ENCODE data around the gene PDZK1IP1. TPM values are rescaled to one million over a fixed set of nuclear protein-coding genes. Genes with fewer than 3 reads are reported as not detected.

Gene PDZK1IP1
- total and polyA plus RNA-seq, 5 donors from 2014 or later = 0.94 TPM; not detected in 4

GRCh38 chr1:47191940-47192457 is 2.2 kb upstream of the PDZK1IP1 start:
- ATAC-seq (ENCODE audit: low read depth in 2 of 2) (no peak), DNase-seq (no peak)
- Histone ChIP-seq H3K4me1 (ENCODE audit: control insufficient read depth, insufficient read depth, low read length, poor library complexity, severe bottlenecking) (no peaks in the 10 kb centered on the region), H3K27ac (ENCODE audit: insufficient read depth, low read length, poor library complexity, severe bottlenecking) (no peak overlapping the region), H3K27me3 (ENCODE audit: control insufficient read depth, insufficient read depth, low read length) (peaks cover 2% of the 10 kb centered on the region), H3K4me3 (ENCODE audit: low read depth, low read length) (no peak overlapping the region), H3K9me3 (ENCODE audit: control insufficient read depth in 2 of 2, low read length in 2 of 2) (no peaks in the 10 kb centered on the region), H3K36me3 (ENCODE audit: control insufficient read depth, insufficient read depth, low read length) (no peaks in the 10 kb centered on the region)
- Mint-ChIP-seq H3K4me1 (peaks cover 0 to 4% (median 2%) of the 10 kb centered on the region in 4 donors), H3K27ac (no peak overlapping the region), H3K4me3 (no peak overlapping the region), H3K36me3 (no peaks in the 10 kb centered on the region), H3K9me3 (no peaks in the 10 kb centered on the region), H3K27me3 (peaks cover 17% of the 10 kb centered on the region)

- Histone ChIP-seq H3K4me1 (ENCODE audit: control insufficient read depth, insufficient read depth, low read length, poor library complexity, severe bottlenecking) (no peaks in the 10 kb centered on the region), H3K36me3 (ENCODE audit: control insufficient read depth, insufficient read depth, low read length) (no peaks in the 10 kb centered on the region), H3K4me3 (ENCODE audit: low read depth, low read length) (no peak overlapping the region), H3K27me3 (ENCODE audit: control insufficient read depth, insufficient read depth, low read length) (peaks cover 2% of the 10 kb centered on the region), H3K9me3 (ENCODE audit: control insufficient read depth in 2 of 2, low read length in 2 of 2) (no peaks in the 10 kb centered on the region), H3K27ac (ENCODE audit: insufficient read depth, low read length, poor library complexity, severe bottlenecking) (no peak overlapping the region)
- Mint-ChIP-seq H3K9me3 (peaks cover 0 to 1% (median 0%) of the 10 kb centered on the region in 7 donors), H3K36me3 (no peaks in the 10 kb centered on the region), H3K27ac (no peak overlapping the region), H3K27me3 (peaks cover 11% of the 10 kb centered on the region), H3K4me3 (no peak overlapping the region), H3K4me1 (peaks cover 0 to 4% (median 2%) of the 10 kb centered on the region in 4 donors)
- no peak for DNase-seq
- no peak for ATAC-seq (ENCODE audit: low read depth in 2 of 2)
These were observed 1.0 kb upstream of the PDZK1IP1 start for GRCh38 chr1:47190857-47191256.

GRCh38 chr1:47190509-47190855 is 646 bp upstream of the PDZK1IP1 start:
- Histone ChIP-seq H3K27ac (ENCODE audit: insufficient read depth, low read length, poor library complexity, severe bottlenecking) (no peak overlapping the region), H3K9me3 (ENCODE audit: control insufficient read depth in 2 of 2, low read length in 2 of 2) (no peaks in the 10 kb centered on the region), H3K4me1 (ENCODE audit: control insufficient read depth, insufficient read depth, low read length, poor library complexity, severe bottlenecking) (no peaks in the 10 kb centered on the region), H3K36me3 (ENCODE audit: control insufficient read depth, insufficient read depth, low read length) (no peaks in the 10 kb centered on the region), H3K4me3 (ENCODE audit: low read depth, low read length) (no peak overlapping the region), H3K27me3 (ENCODE audit: control insufficient read depth, insufficient read depth, low read length) (peaks cover 2% of the 10 kb centered on the region)
- H3K4me3 Mint-ChIP-seq = no peak overlapping the region
- H3K4me1 Mint-ChIP-seq = peaks cover 0 to 4% (median 2%) of the 10 kb centered on the region in 4 donors
- peaks cover 0 to 1% (median 0%) of the 10 kb centered on the region in 7 donors for H3K9me3 Mint-ChIP-seq
- no peak for DNase-seq
- peaks cover 11% of the 10 kb centered on the region for H3K27me3 Mint-ChIP-seq
- no peaks in the 10 kb centered on the region for H3K36me3 Mint-ChIP-seq
- no peak for ATAC-seq (ENCODE audit: low read depth in 2 of 2)
- H3K27ac Mint-ChIP-seq = no peak overlapping the region

- Histone ChIP-seq H3K27me3 (ENCODE audit: control insufficient read depth, insufficient read depth, low read length) (no peaks in the 10 kb centered on the region), H3K4me3 (ENCODE audit: low read depth, low read length) (no peak overlapping the region), H3K36me3 (ENCODE audit: control insufficient read depth, insufficient read depth, low read length) (no peaks in the 10 kb centered on the region), H3K27ac (ENCODE audit: insufficient read depth, low read length, poor library complexity, severe bottlenecking) (no peak overlapping the region), H3K9me3 (ENCODE audit: control insufficient read depth in 2 of 2, low read length in 2 of 2) (no peaks in the 10 kb centered on the region), H3K4me1 (ENCODE audit: control insufficient read depth, insufficient read depth, low read length, poor library complexity, severe bottlenecking) (no peaks in the 10 kb centered on the region)
- ATAC-seq (ENCODE audit: low read depth in 2 of 2) (no peak), DNase-seq (no peak)
- Mint-ChIP-seq H3K9me3 (peaks cover 0 to 1% (median 0%) of the 10 kb centered on the region in 7 donors), H3K4me1 (peaks cover 0 to 4% (median 2%) of the 10 kb centered on the region in 4 donors), H3K27me3 (peaks cover 5% of the 10 kb centered on the region), H3K27ac (no peak overlapping the region), H3K4me3 (no peak overlapping the region), H3K36me3 (no peaks in the 10 kb centered on the region)
These were observed 748 bp downstream of the PDZK1IP1 start for GRCh38 chr1:47188791-47189785.

GRCh38 chr1:47187926-47188250 is 1.9 kb downstream of the PDZK1IP1 start:
- ATAC-seq (ENCODE audit: low read depth in 2 of 2) (no peak), DNase-seq (no peak)
- H3K4me3 Mint-ChIP-seq = no peak overlapping the region
- Histone ChIP-seq H3K4me1 (ENCODE audit: control insufficient read depth, insufficient read depth, low read length, poor library complexity, severe bottlenecking) (no peaks in the 10 kb centered on the region), H3K36me3 (ENCODE audit: control insufficient read depth, insufficient read depth, low read length) (no peaks in the 10 kb centered on the region), H3K27me3 (ENCODE audit: control insufficient read depth, insufficient read depth, low read length) (no peaks in the 10 kb centered on the region), H3K27ac (ENCODE audit: insufficient read depth, low read length, poor library complexity, severe bottlenecking) (no peak overlapping the region), H3K4me3 (ENCODE audit: low read depth, low read length) (no peak overlapping the region), H3K9me3 (ENCODE audit: control insufficient read depth in 2 of 2, low read length in 2 of 2) (no peaks in the 10 kb centered on the region)
- no peaks in the 10 kb centered on the region for H3K36me3 Mint-ChIP-seq
- no peak overlapping the region for H3K27ac Mint-ChIP-seq
- H3K9me3 Mint-ChIP-seq = peaks cover 0 to 1% (median 0%) of the 10 kb centered on the region in 7 donors
- H3K4me1 Mint-ChIP-seq = peaks cover 0 to 3% (median 0%) of the 10 kb centered on the region in 4 donors
- peaks cover 2% of the 10 kb centered on the region for H3K27me3 Mint-ChIP-seq

- ATAC-seq (ENCODE audit: low read depth in 2 of 2) (no peak), DNase-seq (no peak)
- Mint-ChIP-seq H3K36me3 (no peaks in the 10 kb centered on the region), H3K27ac (no peak overlapping the region), H3K4me3 (no peak overlapping the region), H3K27me3 (no peaks in the 10 kb centered on the region), H3K9me3 (peaks cover 0 to 1% (median 0%) of the 10 kb centered on the region in 7 donors), H3K4me1 (peaks cover 0 to 2% (median 0%) of the 10 kb centered on the region in 4 donors)
- H3K27ac ChIP-seq (ENCODE audit: insufficient read depth, low read length, poor library complexity, severe bottlenecking) = no peak overlapping the region
- H3K4me1 ChIP-seq (ENCODE audit: control insufficient read depth, insufficient read depth, low read length, poor library complexity, severe bottlenecking) = no peaks in the 10 kb centered on the region
- H3K4me3 ChIP-seq (ENCODE audit: low read depth, low read length) = no peak overlapping the region
- H3K27me3 ChIP-seq (ENCODE audit: control insufficient read depth, insufficient read depth, low read length) = no peaks in the 10 kb centered on the region
- no peaks in the 10 kb centered on the region for H3K36me3 ChIP-seq (ENCODE audit: control insufficient read depth, insufficient read depth, low read length)
- H3K9me3 ChIP-seq (ENCODE audit: control insufficient read depth in 2 of 2, low read length in 2 of 2) = no peaks in the 10 kb centered on the region
These were observed 2.5 kb downstream of the PDZK1IP1 start for GRCh38 chr1:47187231-47187925.

- Mint-ChIP-seq H3K27me3 (no peaks in the 10 kb centered on the region), H3K9me3 (peaks cover 0 to 1% (median 0%) of the 10 kb centered on the region in 7 donors), H3K36me3 (no peaks in the 10 kb centered on the region), H3K4me1 (peaks cover 0 to 2% (median 0%) of the 10 kb centered on the region in 4 donors), H3K4me3 (no peak overlapping the region), H3K27ac (no peak overlapping the region)
- Histone ChIP-seq H3K4me3 (ENCODE audit: low read depth, low read length) (no peak overlapping the region), H3K36me3 (ENCODE audit: control insufficient read depth, insufficient read depth, low read length) (no peaks in the 10 kb centered on the region), H3K4me1 (ENCODE audit: control insufficient read depth, insufficient read depth, low read length, poor library complexity, severe bottlenecking) (no peaks in the 10 kb centered on the region), H3K27me3 (ENCODE audit: control insufficient read depth, insufficient read depth, low read length) (no peaks in the 10 kb centered on the region), H3K9me3 (ENCODE audit: control insufficient read depth in 2 of 2, low read length in 2 of 2) (no peaks in the 10 kb centered on the region), H3K27ac (ENCODE audit: insufficient read depth, low read length, poor library complexity, severe bottlenecking) (no peak overlapping the region)
- peak in 1 of 2 donors; percentile 18 for ATAC-seq (ENCODE audit: low read depth in 2 of 2)
- no peak for DNase-seq
These were observed 3.3 kb downstream of the PDZK1IP1 start for GRCh38 chr1:47186267-47187185.

All from CD4-positive, CD25-positive, alpha-beta regulatory T cell (primary cell).